KOPT-K1 (cell line): ENCODE results near the gene GJD2.

Experiments used
- H3K27ac ChIP-seq: fragments of 200-600 bp; sonication (generic); 2 replicates; pipeline ENCODE4 v1.5.1; 2016; ENCODE audit warnings: antibody characterized with exemption, mild to moderate bottlenecking, low read depth, low read length; ENCODE audit not compliant: poor library complexity, severe bottlenecking
- H3K36me3 ChIP-seq: fragments of 200-600 bp; sonication (generic); 2 replicates; pipeline ENCODE4 v1.5.1; 2017; ENCODE audit warnings: antibody characterized with exemption, mild to moderate bottlenecking, low read length, moderate library complexity; ENCODE audit not compliant: insufficient read depth
- H3K9me3 ChIP-seq: fragments of 200-600 bp; sonication (generic); 2 replicates; pipeline ENCODE4 v1.5.1; 2017; ENCODE audit warnings: antibody characterized with exemption, low read length, mild to moderate bottlenecking; ENCODE audit not compliant: insufficient read depth, poor library complexity, severe bottlenecking

GJD2 gene

GRCh38 chr15:34721802-34722438 is 32.9 kb downstream of the GJD2 start:
- H3K27ac ChIP-seq = no peak overlapping the region
- no peaks in the 10 kb centered on the region for H3K36me3 ChIP-seq
- H3K9me3 ChIP-seq = no peaks in the 10 kb centered on the region

GRCh38 chr15:34721157-34721801 is 33.5 kb downstream of the GJD2 start:
- H3K27ac ChIP-seq = no peak overlapping the region
- H3K36me3 ChIP-seq = no peaks in the 10 kb centered on the region
- H3K9me3 ChIP-seq = no peaks in the 10 kb centered on the region

GRCh38 chr15:34719695-34720094 is 35.1 kb downstream of the GJD2 start:
- Histone ChIP-seq H3K9me3 (no peaks in the 10 kb centered on the region), H3K27ac (no peak overlapping the region), H3K36me3 (no peaks in the 10 kb centered on the region)

GRCh38 chr15:34718681-34719665 is 35.8 kb downstream of the GJD2 start:
- no peaks in the 10 kb centered on the region for H3K9me3 ChIP-seq
- H3K27ac ChIP-seq = no peak overlapping the region
- no peaks in the 10 kb centered on the region for H3K36me3 ChIP-seq

- Histone ChIP-seq H3K27ac (no peak overlapping the region), H3K36me3 (no peaks in the 10 kb centered on the region), H3K9me3 (no peaks in the 10 kb centered on the region)
These were observed 37.1 kb downstream of the GJD2 start for GRCh38 chr15:34717729-34718128.

- Histone ChIP-seq H3K27ac (no peak overlapping the region), H3K36me3 (no peaks in the 10 kb centered on the region), H3K9me3 (no peaks in the 10 kb centered on the region)
These were observed 38.7 kb downstream of the GJD2 start for GRCh38 chr15:34716111-34716510.

- H3K9me3 ChIP-seq = no peaks in the 10 kb centered on the region
- H3K36me3 ChIP-seq = no peaks in the 10 kb centered on the region
- no peak overlapping the region for H3K27ac ChIP-seq
These were observed 40.2 kb downstream of the GJD2 start for GRCh38 chr15:34714476-34715121.

- Histone ChIP-seq H3K9me3 (no peaks in the 10 kb centered on the region), H3K27ac (no peak overlapping the region), H3K36me3 (no peaks in the 10 kb centered on the region)
These were observed 41.2 kb downstream of the GJD2 start for GRCh38 chr15:34713635-34714034.

- Histone ChIP-seq H3K36me3 (no peaks in the 10 kb centered on the region), H3K27ac (no peak overlapping the region), H3K9me3 (no peaks in the 10 kb centered on the region)
These were observed 44.9 kb downstream of the GJD2 start for GRCh38 chr15:34709866-34710265.

GRCh38 chr15:34708422-34708821 is 46.4 kb downstream of the GJD2 start:
- Histone ChIP-seq H3K27ac (no peak overlapping the region), H3K36me3 (no peaks in the 10 kb centered on the region)

GRCh38 chr15:34701536-34701935 is 53.3 kb downstream of the GJD2 start:
- H3K36me3 ChIP-seq = no peaks in the 10 kb centered on the region
- H3K27ac ChIP-seq = no peak overlapping the region
- H3K9me3 ChIP-seq = no peaks in the 10 kb centered on the region

More at GRCh38 chr15:34708422-34708821, 46.4 kb downstream of the GJD2 start:
- H3K9me3 ChIP-seq = no peaks in the 10 kb centered on the region
